Airway epithelial cell (primary cell): Measurements from ENCODE around the gene CTNNAL1. TPM values are rescaled to one million over a fixed set of nuclear protein-coding genes. Genes with fewer than 3 reads are reported as not detected.

Experiments used
- total RNA-seq: library from RNA; depleted of rRNA; stranded (reverse); fragments of >200 nt; gene quantifications from 2 replicates; pipeline ENCODE4 v1.2.3, GENCODE V29; 2015

The CTNNAL1 gene, protein sequence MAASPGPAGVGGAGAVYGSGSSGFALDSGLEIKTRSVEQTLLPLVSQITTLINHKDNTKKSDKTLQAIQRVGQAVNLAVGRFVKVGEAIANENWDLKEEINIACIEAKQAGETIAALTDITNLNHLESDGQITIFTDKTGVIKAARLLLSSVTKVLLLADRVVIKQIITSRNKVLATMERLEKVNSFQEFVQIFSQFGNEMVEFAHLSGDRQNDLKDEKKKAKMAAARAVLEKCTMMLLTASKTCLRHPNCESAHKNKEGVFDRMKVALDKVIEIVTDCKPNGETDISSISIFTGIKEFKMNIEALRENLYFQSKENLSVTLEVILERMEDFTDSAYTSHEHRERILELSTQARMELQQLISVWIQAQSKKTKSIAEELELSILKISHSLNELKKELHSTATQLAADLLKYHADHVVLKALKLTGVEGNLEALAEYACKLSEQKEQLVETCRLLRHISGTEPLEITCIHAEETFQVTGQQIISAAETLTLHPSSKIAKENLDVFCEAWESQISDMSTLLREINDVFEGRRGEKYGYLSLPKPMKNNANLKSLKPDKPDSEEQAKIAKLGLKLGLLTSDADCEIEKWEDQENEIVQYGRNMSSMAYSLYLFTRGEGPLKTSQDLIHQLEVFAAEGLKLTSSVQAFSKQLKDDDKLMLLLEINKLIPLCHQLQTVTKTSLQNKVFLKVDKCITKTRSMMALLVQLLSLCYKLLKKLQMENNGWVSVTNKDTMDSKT
- 50.4 and 55.6 TPM in 2 replicates for total RNA-seq

GRCh38 chr9:109012876-109013678, at the start of gene CTNNAL1:
Gene CTNNAL1 (minus strand): TSS chr9:109013499. CDS start chr9:109013442, 57 bp downstream.

DNA sequence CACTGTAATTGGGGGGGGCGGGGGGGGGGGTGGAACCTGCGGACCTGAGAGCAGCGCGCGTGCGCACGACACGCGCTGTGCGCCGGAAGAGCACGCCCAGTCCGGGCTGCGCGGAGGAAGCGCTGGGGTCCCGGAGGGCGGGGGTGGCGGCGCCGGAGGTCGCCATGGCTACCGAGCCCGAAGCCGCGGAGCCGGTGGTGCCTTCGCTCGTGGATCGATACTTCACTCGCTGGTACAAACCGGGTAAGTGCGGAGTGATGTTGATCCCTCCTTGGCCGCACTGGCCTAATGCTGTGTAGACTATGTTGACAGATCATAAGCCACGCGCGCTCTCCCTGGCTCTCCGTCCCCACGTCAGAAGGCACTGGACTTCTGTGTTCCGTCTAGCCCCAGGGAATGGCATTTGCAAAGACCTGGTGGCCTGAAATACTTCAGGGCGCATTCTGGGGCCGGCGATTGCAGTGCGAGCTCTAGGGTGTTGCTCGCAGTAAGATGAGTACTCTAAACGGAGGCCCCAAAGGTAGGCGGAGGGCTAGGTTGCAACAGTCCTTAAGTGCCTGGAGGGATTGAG, 78.9 kb downstream of the CTNNAL1 start, which contains the start of gene ABITRAM:
ABITRAM (plus strand) TSS at position 78 of the 571 bp plus-strand sequence; CDS start at position 165, 87 bp downstream.

DNA sequence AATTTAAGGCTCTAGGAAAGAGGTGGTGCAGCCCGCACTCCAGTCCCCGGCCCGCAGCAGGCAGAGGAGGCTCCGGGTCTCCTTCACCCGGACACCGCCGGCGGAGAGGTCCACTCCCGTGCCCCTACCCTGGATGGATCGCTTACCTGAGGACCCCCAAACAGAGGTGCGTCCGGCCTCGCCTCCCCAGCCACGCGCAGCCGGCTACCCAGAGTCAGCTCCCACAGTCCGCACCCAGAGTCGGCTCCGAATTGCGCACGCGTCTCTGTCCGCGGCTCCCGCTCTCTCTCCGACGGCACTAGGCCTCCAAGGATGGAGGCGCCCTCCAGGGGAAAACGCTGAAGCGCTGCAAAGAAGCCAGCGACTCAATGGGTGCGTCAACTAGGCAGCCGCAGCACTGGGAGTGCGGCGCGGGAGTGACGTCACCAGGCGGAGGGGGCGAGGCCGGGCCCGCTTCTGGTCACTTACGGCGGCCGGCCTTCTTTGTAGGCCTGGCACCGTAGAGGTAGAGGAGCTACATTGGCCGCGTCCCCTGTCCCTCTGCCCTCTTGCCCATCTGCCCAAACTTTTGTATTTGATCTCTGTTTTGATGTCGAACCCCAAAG, 79.5 kb downstream of the CTNNAL1 start, which contains the start of gene ELP1:
ELP1 (minus strand) TSS at position 407 of the 605 bp plus-strand sequence. CDS start 2,978 bp downstream, outside the sequence.

Other genes with a start within 250 kb of the CTNNAL1 start
- not detected in 2 replicates for gene ACTL7B, start 157.5 kb downstream of the CTNNAL1 start, total RNA-seq
- gene ACTL7A, start 151.2 kb downstream of the CTNNAL1 start, total RNA-seq = not detected in 2 replicates
- gene ELP1, start 79.4 kb downstream of the CTNNAL1 start, total RNA-seq = 31.6 and 34.0 TPM in 2 replicates
- 6.0 and 6.3 TPM in 2 replicates for gene ABITRAM, start 79.1 kb downstream of the CTNNAL1 start, total RNA-seq
- gene TMEM245, start 106.4 kb upstream of the CTNNAL1 start, total RNA-seq = 26.9 and 29.7 TPM in 2 replicates
- 0.07 TPM in 1 of 2 replicates, not detected in the other for gene FRRS1L, start 153.8 kb upstream of the CTNNAL1 start, total RNA-seq